ENCODE measurements around the gene CKAP2.
"Not testable (repeated sequence)": the region's sequence is repeated elsewhere in the genome, so short reads cannot be mapped to it uniquely, and the experiment has no call there.

The CKAP2 gene

GRCh38 chr13:52454459-52454819, 839 bp upstream of the CKAP2 start:
- peak; percentile 20 for DNase-seq

DNA sequence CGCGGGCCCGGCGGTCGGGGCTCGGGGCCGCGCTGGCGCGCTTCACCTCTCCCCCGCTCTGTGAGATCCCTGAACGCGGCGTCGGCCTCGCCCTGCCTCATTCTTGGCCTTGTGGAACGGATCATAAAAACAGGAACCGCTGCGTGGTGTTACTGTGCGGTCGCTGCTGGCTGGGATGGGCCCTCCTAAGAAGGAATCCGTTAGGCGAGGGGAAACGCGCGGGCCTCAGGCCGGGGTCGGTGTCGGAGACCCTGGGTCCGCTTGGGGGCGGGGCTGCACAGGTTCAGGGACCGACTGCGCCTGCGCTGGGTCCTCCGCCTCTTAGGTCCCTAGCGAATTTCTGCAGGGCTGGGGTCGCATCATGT, 381 bp downstream of the CKAP2 start:
- peak; percentile 95 for DNase-seq

DNA sequence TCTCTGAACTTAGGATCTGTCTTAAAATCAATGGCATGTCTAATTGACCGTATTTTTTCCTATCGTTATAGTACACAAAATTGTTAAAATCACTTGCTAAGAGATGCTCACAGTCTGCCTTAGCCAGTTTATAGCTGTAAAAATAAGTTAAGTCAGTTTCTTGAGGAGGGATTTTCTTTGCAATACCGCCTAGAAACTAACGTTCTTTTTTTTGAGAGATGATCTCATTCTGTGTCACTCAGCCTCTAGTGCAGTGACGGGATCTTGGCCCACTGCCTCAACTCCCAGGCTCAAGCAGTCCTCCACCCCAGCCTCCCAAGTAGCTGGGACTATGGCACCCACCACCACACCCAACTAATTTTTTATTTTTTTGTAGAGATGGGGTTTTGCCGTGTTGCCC, 4.4 kb downstream of the CKAP2 start:
- no peak for DNase-seq

GRCh38 chr13:52461265-52461664, 6.0 kb downstream of the CKAP2 start:
- DNase-seq, result no peak

DNA sequence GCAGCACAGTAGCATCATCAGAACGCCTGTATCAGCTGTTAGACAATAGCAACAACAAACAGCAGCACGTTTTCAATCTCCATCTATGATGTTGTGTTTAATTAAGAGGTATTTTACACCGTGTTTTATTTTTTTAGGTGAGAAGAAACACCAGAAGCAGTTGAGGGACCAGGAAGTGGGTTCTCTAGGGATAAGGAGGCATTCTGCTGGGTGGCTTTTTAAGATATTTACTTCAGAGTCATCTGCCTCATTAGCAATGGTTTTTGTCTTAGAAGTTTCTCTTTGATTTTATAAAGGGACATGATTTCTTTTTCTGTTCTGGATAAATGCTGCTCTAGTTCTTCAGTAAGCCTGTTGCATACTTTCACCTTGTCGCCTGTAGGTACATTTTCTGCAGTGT, 8.2 kb downstream of the CKAP2 start:
- DNase-seq, result no peak

DNA sequence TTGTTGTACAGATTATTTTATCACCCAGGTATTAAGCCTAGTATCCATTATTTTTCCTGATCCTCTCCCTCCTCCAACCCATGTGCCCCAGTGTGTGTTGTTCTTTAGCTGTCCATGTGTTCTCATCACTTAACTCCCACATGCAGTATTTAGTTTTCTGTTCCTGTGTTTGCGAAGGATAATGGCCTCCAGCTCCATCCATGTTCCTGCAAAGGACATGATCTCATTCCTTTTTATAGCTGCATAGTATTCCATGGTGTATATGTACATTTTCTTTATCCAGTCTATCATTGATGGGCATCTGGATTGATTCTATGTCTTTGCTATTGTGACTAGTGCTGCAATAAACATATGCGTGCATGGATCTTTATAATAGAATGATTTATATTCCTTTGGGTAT, 13.2 kb downstream of the CKAP2 start:
- not testable (repeated sequence) for DNase-seq

DNA sequence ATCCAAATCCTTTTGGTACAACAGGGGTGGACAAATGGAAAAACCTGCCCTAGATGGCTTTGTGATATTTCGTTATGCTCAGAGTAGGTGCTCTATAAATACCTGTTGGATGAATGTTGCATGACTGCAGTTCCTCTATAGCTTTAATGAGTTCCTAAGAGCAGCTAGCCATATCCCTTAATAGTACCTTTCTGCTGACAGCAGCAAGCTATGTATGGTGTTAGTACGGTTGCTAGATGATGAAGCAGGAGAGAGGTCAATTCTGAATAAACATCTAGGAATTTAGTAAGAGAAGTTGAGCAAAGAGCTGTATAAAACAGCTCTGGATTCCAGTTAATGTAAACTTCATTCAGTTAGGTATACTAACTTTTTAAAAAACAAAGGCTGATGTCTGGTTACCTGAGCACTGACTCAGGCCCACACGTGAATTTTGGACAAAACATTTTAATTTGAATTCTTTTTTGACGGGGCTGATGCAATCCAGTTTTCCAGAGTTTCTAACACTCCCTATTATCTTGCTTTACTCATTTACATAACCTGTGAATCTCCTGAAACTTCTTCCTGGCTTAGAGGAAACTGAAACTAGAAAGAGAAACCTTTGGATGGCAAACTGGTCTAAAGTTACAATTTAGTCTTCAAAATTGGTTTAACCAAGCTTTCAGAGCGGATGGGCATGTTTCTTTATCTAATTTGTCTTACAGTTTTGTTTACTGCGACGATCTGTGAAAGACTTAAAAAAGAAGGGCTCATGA, 25.6 kb downstream of the CKAP2 start:
- DNase-seq, result not testable (repeated sequence)

- not testable (repeated sequence) for DNase-seq
Measured at GRCh38 chr13:52487078-52487477, 31.8 kb downstream of the CKAP2 start.

- DNase-seq, result not testable (repeated sequence)
Measured at GRCh38 chr13:52488763-52489162, 33.5 kb downstream of the CKAP2 start.

DNA sequence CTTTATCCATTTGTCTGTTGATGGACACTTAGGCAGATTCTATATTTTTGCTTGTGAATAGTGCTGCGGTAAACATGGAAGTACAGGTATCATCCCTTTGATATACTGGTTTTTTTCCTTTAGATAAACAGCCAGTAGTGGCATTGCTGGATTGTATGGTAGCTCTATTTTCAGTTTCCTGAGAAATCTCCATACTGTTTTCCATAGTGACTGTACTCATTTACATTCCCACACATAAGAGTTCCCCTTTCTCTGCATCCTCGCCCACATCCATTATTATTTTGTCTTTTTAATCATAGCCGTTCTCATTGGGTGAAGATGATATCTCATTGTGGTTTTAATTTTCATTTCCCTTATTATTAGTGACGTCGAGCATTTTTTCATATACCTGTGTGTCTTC, 35.7 kb downstream of the CKAP2 start:
- not testable (repeated sequence) for DNase-seq

- DNase-seq, result not testable (repeated sequence)
Measured at GRCh38 chr13:52494241-52494640, 39.0 kb downstream of the CKAP2 start.

DNA sequence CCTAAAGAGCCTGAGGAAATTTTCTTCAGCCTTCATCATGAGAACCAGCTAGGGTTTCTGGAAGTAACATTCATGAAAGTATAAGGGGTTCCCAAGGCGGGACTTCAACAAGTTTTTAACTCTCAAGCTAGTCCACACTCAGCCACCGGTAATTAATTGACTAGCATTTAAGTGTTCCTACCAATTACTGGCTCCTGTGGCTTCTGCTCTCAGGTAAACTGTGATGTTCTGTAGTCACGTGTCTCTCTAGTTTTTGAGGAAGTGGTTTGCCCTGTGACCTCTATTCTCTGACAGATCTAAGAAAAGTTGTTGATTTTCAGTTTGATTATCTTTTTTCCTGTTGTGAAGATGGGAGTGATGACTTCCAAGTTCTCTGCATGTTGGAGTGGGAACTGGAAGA, 42.7 kb downstream of the CKAP2 start:
- not testable (repeated sequence) for DNase-seq

DNA sequence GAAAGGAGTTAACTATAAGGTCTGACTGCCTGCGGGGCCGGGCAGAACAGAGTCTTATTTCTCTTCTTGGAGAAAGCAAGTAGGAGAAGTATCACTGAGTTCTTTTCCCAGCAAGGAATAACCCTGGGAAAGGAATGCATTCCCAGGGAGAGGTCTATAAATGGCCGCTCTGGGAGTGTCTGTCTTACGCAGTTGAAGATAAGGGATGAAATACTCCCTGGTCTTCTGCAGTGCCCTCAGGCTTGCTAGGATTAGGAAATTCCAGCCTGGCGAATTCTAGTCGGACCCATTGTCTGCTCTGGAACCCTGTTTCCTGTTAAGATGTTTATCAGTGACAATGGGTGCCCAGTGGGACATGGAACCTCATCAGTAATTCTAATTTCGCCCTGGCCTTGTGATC, 47.0 kb downstream of the CKAP2 start:
- DNase-seq, result not testable (repeated sequence)

GRCh38 chr13:52505843-52506242, 50.6 kb downstream of the CKAP2 start:
- not testable (repeated sequence) for DNase-seq

GRCh38 chr13:52509532-52509931, 54.3 kb downstream of the CKAP2 start:
- not testable (repeated sequence) for DNase-seq

DNA sequence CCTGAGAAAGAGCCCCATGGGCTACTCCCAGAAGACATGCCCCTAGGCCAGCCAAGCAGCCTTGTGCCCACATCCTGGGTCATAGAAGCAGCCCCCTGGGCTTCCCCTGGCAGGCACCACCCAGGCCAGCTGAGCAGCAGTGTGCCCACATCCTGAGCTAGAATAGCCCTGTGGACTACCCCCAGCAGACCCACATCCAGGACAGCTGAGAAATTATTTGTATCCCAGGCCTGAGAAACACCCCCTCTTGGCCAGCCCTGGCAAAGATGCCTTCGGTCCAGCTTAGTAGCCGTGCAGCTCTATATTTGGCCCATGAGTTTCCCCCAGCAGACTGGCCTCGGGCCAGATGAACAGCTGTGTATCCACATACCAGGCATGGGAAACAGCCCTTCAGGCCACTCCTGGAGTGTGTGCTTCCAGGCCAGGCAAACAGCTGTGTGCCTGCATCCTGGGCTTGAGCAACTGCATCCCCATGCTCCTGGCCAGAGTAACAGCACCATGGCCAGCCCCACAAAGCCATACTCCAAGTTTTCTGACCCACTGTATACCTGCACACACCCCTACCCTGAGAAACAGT, 55.0 kb downstream of the CKAP2 start:
- not testable (repeated sequence) for DNase-seq

- not testable (repeated sequence) for DNase-seq
Measured at GRCh38 chr13:52511598-52511997, 56.3 kb downstream of the CKAP2 start.

DNA sequence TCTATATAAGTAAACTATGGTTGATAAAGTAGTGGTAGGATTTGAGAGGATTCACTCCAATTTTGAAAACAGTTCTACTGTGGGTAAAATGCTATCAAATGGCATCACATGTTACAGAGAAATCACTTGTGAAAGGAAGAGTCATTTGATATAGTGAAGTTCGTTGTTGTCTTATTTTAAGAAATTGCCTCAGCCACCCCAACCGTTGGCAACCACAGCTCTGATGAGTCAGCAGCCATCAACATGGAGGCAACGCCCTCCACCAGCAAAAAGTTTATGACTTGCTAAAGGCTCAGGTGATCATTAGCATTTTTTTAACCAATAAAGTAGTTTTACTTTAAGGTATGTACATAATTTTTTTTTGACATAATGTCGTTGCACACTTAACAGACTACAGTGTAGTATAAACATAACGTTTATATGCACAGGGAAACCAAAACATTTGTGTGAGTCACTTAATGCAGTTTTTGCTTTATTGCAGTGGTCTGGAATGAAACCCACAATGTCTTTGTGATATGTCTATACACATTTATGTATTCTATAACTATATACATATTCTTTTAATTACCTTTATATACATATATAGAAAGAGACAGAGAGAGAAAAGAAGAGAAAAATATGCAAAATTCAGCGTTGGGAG, 58.8 kb downstream of the CKAP2 start:
- DNase-seq, result not testable (repeated sequence)

GRCh38 chr13:52523323-52523722, 68.0 kb downstream of the CKAP2 start:
- not testable (repeated sequence) for DNase-seq
